KMS-11 (cell line): ENCODE results near the gene IFI27L1.

Experiments
- H2AFZ ChIP-seq: fragments of 200-600 bp; sonication (generic); 2 replicates; pipeline ENCODE4 v1.6.1; 2016; ENCODE audit warnings: antibody characterized with exemption, mixed run types, low read depth
- H3K27ac ChIP-seq: fragments of 200-600 bp; sonication (generic); 2 replicates; pipeline ENCODE4 v1.6.1; 2016; ENCODE audit warnings: mild to moderate bottlenecking, mixed run types
- H3K27me3 ChIP-seq: fragments of 200-600 bp; sonication (generic); 2 replicates; pipeline ENCODE4 v1.6.1; 2017; ENCODE audit warnings: mild to moderate bottlenecking, low read depth, mixed run types, moderate library complexity; ENCODE audit not compliant: insufficient read depth
- H3K36me3 ChIP-seq: fragments of 200-600 bp; sonication (generic); 2 replicates; pipeline ENCODE4 v1.6.1; 2017; ENCODE audit warnings: mild to moderate bottlenecking, mixed run types; ENCODE audit not compliant: insufficient read depth
- H3K4me1 ChIP-seq: fragments of 200-600 bp; sonication (generic); 2 replicates; pipeline ENCODE4 v1.6.1; 2016; ENCODE audit warnings: mild to moderate bottlenecking, low read depth, mixed run types; ENCODE audit not compliant: poor library complexity, severe bottlenecking
- H3K4me2 ChIP-seq: fragments of 200-600 bp; sonication (generic); 2 replicates; pipeline ENCODE4 v1.7.0; 2016; ENCODE audit warnings: mild to moderate bottlenecking, mixed run types
- H3K4me3 ChIP-seq: fragments of 200-600 bp; sonication (generic); IDR thresholded peaks from 2 replicates; pipeline ENCODE4 v1.6.1; 2017; ENCODE audit warnings: low read depth, low read length, mixed read lengths; ENCODE audit not compliant: insufficient read depth
- H3K79me2 ChIP-seq: fragments of 200-600 bp; sonication (generic); 2 replicates; pipeline ENCODE4 v1.6.1; 2016; ENCODE audit warnings: low read depth, mixed run types; ENCODE audit not compliant: insufficient read depth
- H3K9ac ChIP-seq: fragments of 200-600 bp; sonication (generic); 2 replicates; pipeline ENCODE4 v1.6.1; 2016; ENCODE audit warnings: mild to moderate bottlenecking, mixed run types
- H4K20me1 ChIP-seq: fragments of 200-600 bp; sonication (generic); 2 replicates; pipeline ENCODE4 v1.6.1; 2016; ENCODE audit warnings: mild to moderate bottlenecking, mixed run types; ENCODE audit not compliant: insufficient read depth
- CTCF ChIP-seq: fragments of 200-600 bp; sonication (generic); conservative IDR thresholded peaks from 2 replicates; pipeline ENCODE4 v1.6.1; 2017; ENCODE audit warnings: low read depth, mild to moderate bottlenecking, antibody characterized with exemption, low read length, moderate library complexity, mixed read lengths

The IFI27L1 gene

GRCh38 chr14:94052662-94053061 is 28.4 kb upstream of the IFI27L1 start:
- H3K4me1 ChIP-seq, result peaks cover 67% of the 10 kb centered on the region
- H3K36me3 ChIP-seq, result no peaks in the 10 kb centered on the region
- peaks cover 6% of the 10 kb centered on the region; the same call in 1 of the 2 replicates for H3K79me2 ChIP-seq
- no peak overlapping the region for H3K4me3 ChIP-seq
- H3K9ac ChIP-seq, result peak overlapping the region; percentile 6; the same call in 1 of the 2 replicates
- peak overlapping the region; percentile 70 for H3K27ac ChIP-seq
- H2AFZ ChIP-seq, result no peak overlapping the region
- H3K27me3 ChIP-seq, result no peaks in the 10 kb centered on the region
- TF ChIP-seq CTCF, result no peak
- peak overlapping the region; percentile 56 for H3K4me2 ChIP-seq
- H4K20me1 ChIP-seq, result 0 out of 2 replicates have a peak, but pooled peaks cover 5% of the 10 kb centered on the region

- Histone ChIP-seq H3K36me3 (peaks cover 3% of the 10 kb centered on the region; the same call in 1 of the 2 replicates), H3K4me3 (no peak overlapping the region), H3K4me2 (no peak overlapping the region), H3K4me1 (peaks cover 84% of the 10 kb centered on the region), H3K79me2 (peaks cover 12% of the 10 kb centered on the region; the same call in 1 of the 2 replicates), H3K27ac (no peak overlapping the region), H2AFZ (no peak overlapping the region), H3K27me3 (no peaks in the 10 kb centered on the region), H3K9ac (no peak overlapping the region), H4K20me1 (0 out of 2 replicates have a peak, but pooled peaks cover 5% of the 10 kb centered on the region)
- no peak for TF ChIP-seq CTCF
Observed at GRCh38 chr14:94054401-94054800, 26.7 kb upstream of the IFI27L1 start.

- Histone ChIP-seq H3K27ac (no peak overlapping the region), H3K79me2 (peaks cover 12% of the 10 kb centered on the region; the same call in 1 of the 2 replicates), H3K9ac (no peak overlapping the region), H3K27me3 (no peaks in the 10 kb centered on the region), H2AFZ (no peak overlapping the region), H3K4me1 (peaks cover 89% of the 10 kb centered on the region), H3K36me3 (peaks cover 4% of the 10 kb centered on the region; the same call in 1 of the 2 replicates), H3K4me3 (no peak overlapping the region), H3K4me2 (no peak overlapping the region), H4K20me1 (0 out of 2 replicates have a peak, but pooled peaks cover 5% of the 10 kb centered on the region)
- TF ChIP-seq CTCF, result no peak
Observed at GRCh38 chr14:94054936-94055335, 26.2 kb upstream of the IFI27L1 start.

GRCh38 chr14:94056579-94057308 is 24.4 kb upstream of the IFI27L1 start:
- H3K27ac ChIP-seq, result peak overlapping the region; percentile 42
- peak overlapping the region; percentile 9 for H3K4me2 ChIP-seq
- no peak for TF ChIP-seq CTCF
- 0 out of 2 replicates have a peak, but pooled peaks cover 5% of the 10 kb centered on the region for H4K20me1 ChIP-seq
- H3K36me3 ChIP-seq, result peaks cover 4% of the 10 kb centered on the region; the same call in 1 of the 2 replicates
- H3K4me3 ChIP-seq, result no peak overlapping the region
- H3K4me1 ChIP-seq, result peaks cover 85% of the 10 kb centered on the region
- H2AFZ ChIP-seq, result no peak overlapping the region
- H3K79me2 ChIP-seq, result peaks cover 16% of the 10 kb centered on the region; the same call in 1 of the 2 replicates
- H3K27me3 ChIP-seq, result no peaks in the 10 kb centered on the region
- H3K9ac ChIP-seq, result no peak overlapping the region
